Hepatocyte (in vitro differentiated cells): ENCODE data around the gene CCDC106.

Experiments used
- EZH2phosphoT487 ChIP-seq: fragments of 200-600 bp; sonication (generic); IDR thresholded peaks from one replicate; pipeline ENCODE4 v1.6.1; 2018; ENCODE audit warnings: antibody characterized with exemption, mild to moderate bottlenecking, low read depth, moderate library complexity; ENCODE audit not compliant: unreplicated experiment, severe bottlenecking
- TF ChIP-seq, protein P1 (sequence below): fragments of 200-600 bp; sonication (generic); IDR thresholded peaks from 2 replicates; pipeline ENCODE4 v1.5.1; 2016; ENCODE audit warnings: antibody characterized with exemption, mild to moderate bottlenecking; ENCODE audit not compliant: poor library complexity

DNA sequence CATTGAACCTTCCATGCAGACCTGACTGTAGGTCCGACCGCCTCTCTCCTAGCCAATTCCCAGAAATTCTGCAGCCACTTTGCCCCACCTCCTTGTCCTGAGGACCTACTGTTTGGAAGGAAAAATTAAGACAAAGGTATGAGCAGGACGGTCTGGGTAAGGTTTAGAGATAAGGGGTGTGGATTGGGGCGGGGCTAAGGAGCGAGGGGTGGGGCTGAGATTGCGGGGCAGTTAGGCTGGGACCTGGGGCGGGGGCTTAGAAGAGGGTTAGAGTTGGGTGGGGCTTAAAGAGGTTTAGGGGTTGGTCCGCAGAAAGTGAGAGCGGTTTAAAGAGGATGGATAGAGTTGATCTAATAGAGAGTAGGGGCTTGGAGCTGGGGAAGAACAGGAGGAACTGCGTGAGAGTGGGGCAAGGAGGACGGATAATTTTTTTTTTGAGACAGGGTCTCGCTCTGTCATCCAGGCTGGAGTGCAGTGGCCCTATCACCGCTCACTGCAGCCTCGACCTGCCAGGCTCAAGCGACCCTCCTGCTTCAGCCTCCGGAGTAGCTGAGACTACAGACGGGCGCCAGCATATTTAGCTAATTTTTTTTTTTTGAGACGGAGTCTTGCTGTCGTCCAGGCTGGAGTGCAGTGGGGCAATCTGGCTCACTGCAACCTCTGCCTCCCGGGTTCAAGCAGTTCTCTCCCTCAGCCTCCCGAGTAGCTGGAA lies 44.3 kb upstream of the CCDC106 start:
- TF ChIP-seq, protein P1, sequence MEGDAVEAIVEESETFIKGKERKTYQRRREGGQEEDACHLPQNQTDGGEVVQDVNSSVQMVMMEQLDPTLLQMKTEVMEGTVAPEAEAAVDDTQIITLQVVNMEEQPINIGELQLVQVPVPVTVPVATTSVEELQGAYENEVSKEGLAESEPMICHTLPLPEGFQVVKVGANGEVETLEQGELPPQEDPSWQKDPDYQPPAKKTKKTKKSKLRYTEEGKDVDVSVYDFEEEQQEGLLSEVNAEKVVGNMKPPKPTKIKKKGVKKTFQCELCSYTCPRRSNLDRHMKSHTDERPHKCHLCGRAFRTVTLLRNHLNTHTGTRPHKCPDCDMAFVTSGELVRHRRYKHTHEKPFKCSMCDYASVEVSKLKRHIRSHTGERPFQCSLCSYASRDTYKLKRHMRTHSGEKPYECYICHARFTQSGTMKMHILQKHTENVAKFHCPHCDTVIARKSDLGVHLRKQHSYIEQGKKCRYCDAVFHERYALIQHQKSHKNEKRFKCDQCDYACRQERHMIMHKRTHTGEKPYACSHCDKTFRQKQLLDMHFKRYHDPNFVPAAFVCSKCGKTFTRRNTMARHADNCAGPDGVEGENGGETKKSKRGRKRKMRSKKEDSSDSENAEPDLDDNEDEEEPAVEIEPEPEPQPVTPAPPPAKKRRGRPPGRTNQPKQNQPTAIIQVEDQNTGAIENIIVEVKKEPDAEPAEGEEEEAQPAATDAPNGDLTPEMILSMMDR: no peak
- no peak for TF ChIP-seq EZH2phosphoT487
